ENCODE data around the gene OPN4. TPM values are rescaled to one million over a fixed set of nuclear protein-coding genes. Genes with fewer than 3 reads are reported as not detected.

Gene OPN4
- total RNA-seq, 1 experiment from 2014 or later, result not detected

DNA sequence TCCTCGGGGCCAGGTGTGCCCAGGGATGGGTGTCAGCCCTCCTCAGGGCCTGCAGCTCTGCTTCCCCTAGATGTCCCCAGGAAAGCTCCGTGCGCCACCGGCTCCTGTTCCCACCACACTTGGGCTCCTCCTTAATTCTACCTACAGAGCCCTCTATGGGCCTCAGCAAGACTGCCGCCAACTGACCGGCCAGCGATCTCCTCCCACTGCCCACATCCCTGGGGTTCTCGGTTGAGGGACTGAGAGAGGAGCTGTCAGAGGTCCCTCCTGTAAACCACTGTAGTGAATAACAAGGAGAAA lies 8.6 kb downstream of the OPN4 start:
- Histone ChIP-seq H3K27ac (no peak overlapping the region), H3K27me3 (no peaks in the 10 kb centered on the region), H3K4me3 (no peak overlapping the region), H3K36me3 (no peaks in the 10 kb centered on the region), H3K4me1 (peaks cover 22% of the 10 kb centered on the region), H3K9me3 (replicated peaks) (no peaks in the 10 kb centered on the region)
- DNase-seq, result no peak

DNA sequence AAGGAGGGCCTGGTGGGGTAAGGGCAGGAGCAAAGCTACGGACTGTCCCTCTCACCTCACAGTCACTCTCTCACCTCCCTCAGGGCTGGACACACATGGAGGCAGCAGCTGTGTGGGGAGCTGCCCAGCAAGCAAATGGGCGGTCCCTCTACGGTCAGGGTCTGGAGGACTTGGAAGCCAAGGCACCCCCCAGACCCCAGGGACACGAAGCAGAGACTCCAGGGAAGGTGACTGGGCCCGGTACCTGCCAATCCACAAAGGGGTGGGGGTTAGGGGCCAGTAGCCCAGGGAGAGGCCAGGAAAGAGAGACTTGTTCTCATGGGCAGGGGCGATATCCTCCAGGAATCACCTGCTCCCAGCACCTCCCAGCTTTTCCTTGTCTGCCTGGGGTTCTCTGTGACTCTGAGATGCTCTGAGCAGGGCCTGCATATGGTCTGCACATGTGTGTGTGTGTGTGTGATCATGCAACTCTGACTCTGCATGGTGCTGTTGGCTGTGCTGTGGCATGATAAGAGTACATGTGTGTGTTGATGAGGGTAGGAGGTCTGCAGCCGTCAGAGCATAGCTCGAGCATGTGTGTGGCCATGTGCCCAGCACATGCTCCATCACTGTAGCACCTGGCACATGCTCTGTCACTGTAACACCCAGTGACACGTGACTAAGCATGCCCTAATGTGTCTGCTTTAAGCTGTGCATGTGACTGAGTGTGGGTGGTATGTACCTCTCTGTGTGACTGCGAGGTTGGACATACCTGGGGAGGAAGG lies 9.4 kb downstream of the OPN4 start:
- Histone ChIP-seq H3K27ac (no peak overlapping the region), H3K27me3 (no peaks in the 10 kb centered on the region), H3K4me1 (peaks cover 26% of the 10 kb centered on the region), H3K36me3 (no peaks in the 10 kb centered on the region), H3K4me3 (no peak overlapping the region), H3K9me3 (replicated peaks) (no peaks in the 10 kb centered on the region)
- no peak for DNase-seq

DNA sequence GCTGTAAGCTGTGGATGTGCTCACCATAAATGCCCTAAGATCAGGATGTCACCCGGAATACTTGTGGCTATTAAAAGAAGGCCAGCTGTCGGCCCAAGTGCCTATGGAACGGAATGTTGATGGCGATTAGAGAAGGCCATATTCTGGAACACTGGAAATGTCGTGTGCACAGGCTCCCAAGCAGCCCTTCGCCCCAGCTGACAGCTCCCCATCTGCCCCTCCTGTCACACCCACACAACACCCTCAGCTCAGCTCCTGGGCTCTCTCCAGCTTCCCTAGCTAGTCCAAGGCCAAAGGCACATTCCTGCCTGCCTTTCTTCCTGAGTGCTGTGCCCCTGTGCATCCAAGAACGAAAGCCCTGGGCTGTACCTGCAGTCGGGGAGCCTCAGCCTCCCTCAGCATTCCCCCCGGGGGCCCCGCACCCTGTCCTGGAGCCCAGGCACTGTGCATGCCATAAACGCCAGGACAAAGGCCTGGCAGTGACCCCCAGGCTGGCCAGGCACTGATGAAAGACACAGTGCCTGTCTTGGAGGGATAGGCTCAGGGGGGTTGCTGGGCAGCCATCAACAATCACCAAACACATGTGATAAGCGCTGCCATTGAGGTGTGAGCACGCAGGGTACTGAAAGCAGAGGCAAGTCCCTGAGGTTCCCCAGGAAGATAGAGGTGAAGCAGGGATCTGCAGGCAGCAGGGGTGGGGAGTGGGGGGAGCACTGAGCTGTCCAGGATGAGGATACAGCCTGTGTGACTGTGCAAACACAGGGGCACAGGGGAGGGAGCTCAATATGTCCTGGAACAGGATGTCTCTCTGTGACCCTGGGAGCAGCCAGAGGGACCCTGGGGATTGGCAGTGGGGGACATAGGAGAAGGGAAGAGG lies 10.2 kb downstream of the OPN4 start:
- H3K4me3 ChIP-seq, result no peak overlapping the region
- H3K27me3 ChIP-seq, result no peaks in the 10 kb centered on the region
- DNase-seq, result peak; percentile 24 to 41
- H3K9me3 ChIP-seq (replicated peaks), result no peaks in the 10 kb centered on the region
- H3K4me1 ChIP-seq, result peaks cover 33% of the 10 kb centered on the region
- H3K36me3 ChIP-seq, result no peaks in the 10 kb centered on the region
- H3K27ac ChIP-seq, result no peak overlapping the region

DNA sequence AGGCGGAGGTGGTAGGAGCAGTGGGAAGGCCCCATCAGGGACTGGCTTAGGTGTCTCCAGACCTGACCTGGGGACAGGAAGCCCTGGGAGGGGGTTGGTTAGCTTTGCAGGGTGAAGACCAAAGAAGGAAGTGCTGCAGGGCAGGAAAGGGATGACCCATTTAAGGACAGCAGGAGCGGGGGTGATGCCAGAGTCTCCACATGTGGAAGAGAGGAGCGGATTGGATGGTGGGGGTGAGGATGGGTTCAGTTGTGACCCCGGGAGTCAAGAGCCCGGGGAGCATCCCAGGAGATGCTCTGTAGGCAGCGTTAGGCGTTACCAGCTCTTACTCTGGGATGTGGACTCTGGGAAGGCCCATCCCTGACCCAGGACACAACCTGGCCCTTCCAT lies 10.9 kb downstream of the OPN4 start:
- no peaks in the 10 kb centered on the region for H3K36me3 ChIP-seq
- no peak overlapping the region for H3K27ac ChIP-seq
- H3K27me3 ChIP-seq, result no peaks in the 10 kb centered on the region
- no peaks in the 10 kb centered on the region for H3K9me3 ChIP-seq (replicated peaks)
- peaks cover 36% of the 10 kb centered on the region for H3K4me1 ChIP-seq
- no peak for DNase-seq
- no peak overlapping the region for H3K4me3 ChIP-seq

DNA sequence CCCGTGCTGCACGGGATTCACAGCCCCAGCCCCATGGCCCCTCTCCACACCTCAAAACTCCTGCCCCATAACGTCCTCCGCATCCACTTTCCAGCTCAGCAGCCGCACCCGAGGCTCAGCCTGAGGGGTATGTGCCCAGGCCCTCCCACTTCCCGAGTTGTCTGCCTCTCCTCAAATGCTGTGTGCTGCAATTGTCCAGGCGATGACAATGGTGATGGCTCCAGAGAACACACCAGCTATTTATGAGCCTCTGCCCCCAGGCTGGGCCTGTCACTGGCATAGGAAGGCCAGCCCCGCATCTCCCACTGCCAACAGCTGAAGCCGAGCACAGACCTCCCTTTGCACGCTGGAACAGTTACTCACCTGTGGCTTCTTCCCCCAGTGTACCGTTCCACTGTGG lies 11.5 kb downstream of the OPN4 start:
- Histone ChIP-seq H3K9me3 (replicated peaks) (no peaks in the 10 kb centered on the region), H3K4me3 (no peak overlapping the region), H3K27ac (no peak overlapping the region), H3K36me3 (no peaks in the 10 kb centered on the region), H3K27me3 (no peaks in the 10 kb centered on the region), H3K4me1 (peaks cover 36% of the 10 kb centered on the region)
- DNase-seq, result no peak

DNA sequence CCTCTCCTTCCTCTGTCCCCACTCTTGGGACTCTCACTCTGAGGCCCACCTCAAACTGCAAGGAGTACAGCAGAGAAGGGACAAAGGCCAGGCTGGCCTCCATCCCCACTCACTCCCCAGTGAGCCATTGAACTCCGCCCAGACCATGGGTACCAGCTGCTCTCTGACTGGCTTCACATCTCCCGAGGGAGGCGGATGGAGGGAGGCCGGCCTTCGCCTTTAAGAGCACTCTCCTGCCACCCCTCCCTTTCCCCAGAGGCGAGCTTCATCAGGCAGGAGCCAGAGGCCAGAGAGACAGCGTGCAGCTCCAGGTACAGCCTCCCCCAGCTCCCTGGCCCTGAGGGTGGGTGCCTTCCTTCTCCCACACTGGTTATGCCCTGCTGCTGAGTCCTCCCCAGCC lies 12.2 kb downstream of the OPN4 start:
- Histone ChIP-seq H3K9me3 (replicated peaks) (no peaks in the 10 kb centered on the region), H3K4me1 (peaks cover 43% of the 10 kb centered on the region), H3K36me3 (no peaks in the 10 kb centered on the region), H3K27ac (no peak overlapping the region), H3K27me3 (no peaks in the 10 kb centered on the region), H3K4me3 (no peak overlapping the region)
- no peak for DNase-seq

DNA sequence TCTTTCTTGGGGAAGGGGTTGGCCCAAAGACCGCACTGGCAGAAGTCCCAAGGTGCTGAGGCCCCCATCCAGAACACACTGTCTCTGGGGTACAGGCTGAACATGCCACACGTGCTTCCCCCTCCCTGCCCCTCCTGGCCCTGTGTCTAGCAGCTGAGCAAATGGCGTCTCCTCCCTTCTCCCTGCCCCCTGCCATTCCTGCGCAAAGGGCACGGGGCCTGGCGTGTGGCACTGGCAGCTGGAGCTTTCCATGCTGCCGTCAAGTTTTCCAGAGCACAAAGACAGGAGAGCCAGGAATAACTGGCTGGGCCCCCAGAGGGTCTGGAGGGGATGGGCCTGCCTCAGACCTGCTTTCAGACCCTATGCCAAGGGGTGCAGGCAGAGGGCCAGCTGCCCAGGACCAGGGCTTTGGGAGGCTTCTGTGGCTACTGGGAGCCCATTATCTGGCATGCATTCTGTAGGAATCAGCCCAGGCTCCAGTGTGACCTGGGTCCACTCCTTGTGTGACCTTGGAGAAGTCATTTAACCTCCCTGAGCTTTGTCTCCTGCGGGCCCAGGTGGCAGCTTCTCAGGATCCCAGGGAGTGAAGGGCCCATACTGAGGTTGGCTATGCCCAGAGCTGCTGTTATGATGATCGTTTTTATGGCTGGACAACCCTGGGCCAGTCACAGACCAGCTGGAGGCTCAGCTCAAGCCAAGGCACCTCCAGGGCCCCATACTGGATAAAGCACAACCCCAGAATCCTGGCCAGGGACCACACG lies 13.3 kb downstream of the OPN4 start:
- Histone ChIP-seq H3K4me1 (peaks cover 53% of the 10 kb centered on the region), H3K9me3 (replicated peaks) (no peaks in the 10 kb centered on the region), H3K36me3 (no peaks in the 10 kb centered on the region), H3K27ac (peak overlapping the region; percentile 88), H3K4me3 (peak overlapping the region; percentile 55), H3K27me3 (no peaks in the 10 kb centered on the region)
- DNase-seq, result no peak

DNA sequence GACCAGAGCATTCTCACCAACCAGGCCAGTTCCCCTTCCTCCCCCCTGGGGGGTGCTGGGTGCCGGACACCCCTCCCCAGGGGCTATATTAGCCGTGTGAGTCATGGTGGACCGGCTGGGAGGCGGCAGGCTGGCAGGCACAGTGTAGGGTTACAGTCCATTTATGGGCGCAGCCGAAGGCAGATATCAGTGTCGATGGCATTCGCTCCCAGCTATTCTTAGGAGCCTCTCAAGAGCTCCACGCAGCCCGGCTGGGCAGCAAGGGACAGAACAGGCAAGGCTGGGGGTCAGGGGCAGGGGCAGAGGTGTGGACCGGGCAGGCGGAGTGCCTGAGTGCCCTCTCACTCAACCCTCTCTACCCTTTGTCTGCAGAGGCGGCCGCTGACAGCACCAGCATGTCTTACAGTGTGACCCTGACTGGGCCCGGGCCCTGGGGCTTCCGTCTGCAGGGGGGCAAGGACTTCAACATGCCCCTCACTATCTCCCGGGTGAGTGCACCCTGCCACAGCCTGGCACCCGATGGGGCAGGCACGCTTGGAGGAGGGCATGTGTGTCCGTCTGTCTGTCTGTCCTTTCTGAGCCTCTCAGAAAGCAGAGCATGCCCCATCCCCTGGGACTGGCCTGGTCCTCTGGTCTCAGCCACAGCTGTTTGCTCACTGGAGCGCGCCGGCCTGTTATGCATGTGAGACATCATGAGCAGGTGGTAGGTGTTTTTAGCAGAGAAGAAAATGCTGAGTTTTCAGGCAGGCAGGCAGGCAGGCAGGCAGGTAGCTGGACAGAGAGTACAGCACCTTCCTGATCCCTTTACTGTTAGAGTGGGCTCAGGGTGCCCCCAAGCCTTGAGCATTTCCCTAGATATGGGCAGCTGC lies 14.2 kb downstream of the OPN4 start, which contains the start of gene LDB3:
LDB3 (plus strand) TSS at position 215 of the 869 bp plus-strand sequence; CDS start at position 396, 181 bp downstream.
- H3K36me3 ChIP-seq, result no peaks in the 10 kb centered on the region
- H3K4me3 ChIP-seq, result peak within 1 kb of the TSS; percentile 55
- no peaks in the 10 kb centered on the region for H3K9me3 ChIP-seq (replicated peaks)
- peak; percentile 87 to 88 for DNase-seq
- H3K4me1 ChIP-seq, result peaks cover 63% of the 10 kb centered on the region
- H3K27me3 ChIP-seq, result no peaks in the 10 kb centered on the region
- peak within 1 kb of the TSS; percentile 88 for H3K27ac ChIP-seq

DNA sequence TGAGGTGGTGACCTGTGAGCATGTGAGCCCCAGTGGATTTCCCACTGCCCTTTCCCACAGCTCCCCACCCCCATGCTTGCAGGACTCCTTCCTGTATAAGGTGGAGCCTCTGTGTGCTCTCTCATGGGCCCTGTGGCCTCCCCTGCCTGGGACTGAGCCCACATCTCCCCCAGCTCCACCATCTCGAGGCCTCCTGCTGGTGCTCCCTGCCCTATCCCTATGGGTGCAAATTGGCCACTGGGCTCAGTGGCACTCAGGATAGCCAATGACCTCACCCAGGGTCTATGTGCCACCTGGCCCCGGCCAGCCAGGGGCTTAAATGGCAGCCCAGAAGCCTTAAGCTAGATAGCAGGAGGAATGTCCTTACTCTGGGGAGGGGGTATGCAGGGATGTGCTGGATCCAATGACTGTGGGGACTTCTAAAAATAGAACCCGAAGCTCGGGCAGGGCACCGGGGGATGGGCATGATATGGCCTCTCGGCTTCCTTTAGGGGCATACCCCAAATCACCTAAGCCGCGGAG lies 16.0 kb downstream of the OPN4 start:
- no peak overlapping the region for H3K27ac ChIP-seq
- no peaks in the 10 kb centered on the region for H3K27me3 ChIP-seq
- H3K4me1 ChIP-seq, result peaks cover 66% of the 10 kb centered on the region
- no peaks in the 10 kb centered on the region for H3K9me3 ChIP-seq (replicated peaks)
- H3K36me3 ChIP-seq, result no peaks in the 10 kb centered on the region
- no peak overlapping the region for H3K4me3 ChIP-seq
- no peak for DNase-seq

DNA sequence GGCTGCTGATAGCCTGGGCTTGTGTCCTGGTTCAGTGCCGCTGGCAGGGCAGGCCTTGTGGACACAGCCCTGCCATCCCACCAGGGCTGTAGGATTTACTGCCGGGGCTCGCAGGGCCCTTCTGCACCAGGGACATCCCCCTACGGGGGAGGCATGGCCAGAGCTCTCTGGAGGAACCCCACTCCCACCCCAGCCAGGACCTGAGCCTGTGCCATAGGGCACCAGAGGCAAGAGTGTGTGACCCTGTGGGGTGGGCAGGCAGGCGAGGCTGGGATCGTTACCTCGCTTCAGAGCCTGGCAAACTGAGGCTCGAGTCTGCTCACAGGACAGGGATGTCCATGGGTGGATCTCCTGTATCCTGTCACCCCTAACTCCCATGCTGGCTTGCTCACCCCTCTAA lies 16.5 kb downstream of the OPN4 start:
- Histone ChIP-seq H3K9me3 (replicated peaks) (no peaks in the 10 kb centered on the region), H3K27me3 (no peaks in the 10 kb centered on the region), H3K27ac (no peak overlapping the region), H3K4me3 (no peak overlapping the region), H3K4me1 (peaks cover 68% of the 10 kb centered on the region), H3K36me3 (no peaks in the 10 kb centered on the region)
- no peak for DNase-seq

DNA sequence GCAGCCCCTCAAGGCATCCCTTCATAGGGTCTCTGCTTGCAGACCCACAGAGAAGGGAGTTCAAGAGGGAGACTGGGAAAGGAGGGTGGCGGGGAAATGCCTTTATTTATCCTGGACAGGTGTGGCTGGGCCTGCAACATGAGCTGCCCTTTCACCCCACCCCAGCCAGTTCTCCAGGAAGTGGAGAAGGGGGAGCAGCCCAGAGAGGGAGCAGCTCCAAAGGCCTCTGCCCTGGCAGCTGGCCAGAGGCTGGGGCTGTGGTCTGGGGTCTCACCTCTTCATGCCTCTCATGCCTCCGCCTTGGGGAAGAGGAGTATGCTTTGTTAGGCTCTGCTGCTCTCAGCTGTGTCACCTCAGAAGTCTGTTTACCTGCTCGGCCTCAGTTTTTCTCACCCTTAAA lies 17.1 kb downstream of the OPN4 start:
- Histone ChIP-seq H3K4me1 (peaks cover 67% of the 10 kb centered on the region), H3K9me3 (replicated peaks) (no peaks in the 10 kb centered on the region), H3K36me3 (no peaks in the 10 kb centered on the region), H3K4me3 (no peak overlapping the region), H3K27me3 (no peaks in the 10 kb centered on the region), H3K27ac (no peak overlapping the region)
- no peak for DNase-seq

DNA sequence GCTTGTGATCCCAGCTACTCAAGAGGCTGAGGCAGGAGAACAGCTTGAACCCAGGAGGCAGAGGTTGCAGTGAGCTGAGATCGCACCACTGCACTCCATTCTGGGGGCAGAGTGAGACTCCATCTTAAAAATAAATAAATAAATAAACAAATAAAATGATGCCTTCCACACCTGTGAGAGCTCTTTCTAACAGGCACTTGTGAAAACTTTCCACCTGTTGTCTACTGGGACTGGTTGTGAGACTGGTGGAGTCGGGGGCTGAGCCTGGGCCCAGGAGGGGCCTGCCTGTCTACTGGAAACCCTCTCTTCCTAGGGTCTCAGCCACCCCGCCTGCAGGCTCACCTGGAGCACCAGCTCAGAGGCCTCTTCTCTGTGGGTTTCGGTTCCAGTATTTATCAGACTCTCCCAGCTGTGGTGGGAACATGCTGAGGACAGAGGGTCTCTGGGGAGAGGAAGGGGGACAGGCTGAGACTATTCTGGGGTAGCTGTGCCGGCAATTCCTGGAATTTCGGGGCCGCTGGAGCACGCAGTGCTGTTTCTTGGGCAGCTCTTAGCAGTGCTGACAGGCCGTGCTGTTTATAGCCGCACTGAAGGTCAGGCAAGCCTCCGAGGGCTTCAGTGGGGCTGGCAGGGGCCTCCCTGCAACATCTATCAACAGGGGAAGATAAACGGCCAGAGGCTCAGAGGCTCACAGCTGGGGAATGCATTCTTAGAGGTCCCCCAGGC lies 17.8 kb downstream of the OPN4 start:
- Histone ChIP-seq H3K4me1 (peaks cover 65% of the 10 kb centered on the region), H3K27ac (no peak overlapping the region), H3K9me3 (replicated peaks) (no peaks in the 10 kb centered on the region), H3K4me3 (no peak overlapping the region), H3K36me3 (no peaks in the 10 kb centered on the region), H3K27me3 (no peaks in the 10 kb centered on the region)
- DNase-seq, result peak; percentile 29 to 48

DNA sequence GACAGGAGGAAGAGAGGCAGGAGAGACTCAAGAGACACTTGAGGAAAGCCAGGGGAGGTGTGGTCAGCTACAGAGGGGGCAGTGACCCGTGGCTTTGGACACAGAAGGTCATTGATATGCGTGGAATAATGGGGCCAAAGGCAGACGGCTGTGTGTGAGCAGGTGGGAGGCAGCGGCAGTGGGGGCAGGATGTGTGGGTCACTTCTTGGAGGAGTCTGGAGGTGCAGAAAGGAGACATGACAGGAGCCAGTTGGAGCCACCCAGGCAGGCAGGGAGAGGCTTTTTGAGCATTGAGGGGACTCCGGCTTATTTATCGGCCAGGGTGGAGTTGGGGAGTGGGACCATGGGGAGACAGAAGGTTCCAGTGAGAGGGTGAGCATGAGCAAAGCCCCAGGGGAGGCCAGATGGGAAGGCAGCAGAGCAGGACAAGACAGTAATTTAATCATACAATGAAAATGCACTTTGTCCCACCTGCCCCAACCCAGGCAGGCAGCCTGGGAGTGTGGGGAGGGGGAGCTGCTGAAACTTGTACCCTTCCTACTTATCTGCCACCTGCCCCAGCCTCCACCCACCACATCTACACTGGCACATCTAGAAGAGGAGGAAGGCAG lies 19.0 kb downstream of the OPN4 start:
- Histone ChIP-seq H3K9me3 (replicated peaks) (no peaks in the 10 kb centered on the region), H3K27ac (no peak overlapping the region), H3K36me3 (no peaks in the 10 kb centered on the region), H3K27me3 (no peaks in the 10 kb centered on the region), H3K4me1 (peaks cover 57% of the 10 kb centered on the region), H3K4me3 (no peak overlapping the region)
- DNase-seq, result no peak
